GM19240 (cell line): ENCODE data around the gene PSMD14.
"Not testable (repeated sequence)": the region's sequence is repeated elsewhere in the genome, so short reads cannot be mapped to it uniquely, and the experiment has no call there.

Experiments used
- DNase-seq: peaks from one replicate; pipeline ENCODE4 v3.0.0; 2011; ENCODE audit warnings: low spot score; ENCODE audit not compliant: insufficient read length

The PSMD14 gene

DNA sequence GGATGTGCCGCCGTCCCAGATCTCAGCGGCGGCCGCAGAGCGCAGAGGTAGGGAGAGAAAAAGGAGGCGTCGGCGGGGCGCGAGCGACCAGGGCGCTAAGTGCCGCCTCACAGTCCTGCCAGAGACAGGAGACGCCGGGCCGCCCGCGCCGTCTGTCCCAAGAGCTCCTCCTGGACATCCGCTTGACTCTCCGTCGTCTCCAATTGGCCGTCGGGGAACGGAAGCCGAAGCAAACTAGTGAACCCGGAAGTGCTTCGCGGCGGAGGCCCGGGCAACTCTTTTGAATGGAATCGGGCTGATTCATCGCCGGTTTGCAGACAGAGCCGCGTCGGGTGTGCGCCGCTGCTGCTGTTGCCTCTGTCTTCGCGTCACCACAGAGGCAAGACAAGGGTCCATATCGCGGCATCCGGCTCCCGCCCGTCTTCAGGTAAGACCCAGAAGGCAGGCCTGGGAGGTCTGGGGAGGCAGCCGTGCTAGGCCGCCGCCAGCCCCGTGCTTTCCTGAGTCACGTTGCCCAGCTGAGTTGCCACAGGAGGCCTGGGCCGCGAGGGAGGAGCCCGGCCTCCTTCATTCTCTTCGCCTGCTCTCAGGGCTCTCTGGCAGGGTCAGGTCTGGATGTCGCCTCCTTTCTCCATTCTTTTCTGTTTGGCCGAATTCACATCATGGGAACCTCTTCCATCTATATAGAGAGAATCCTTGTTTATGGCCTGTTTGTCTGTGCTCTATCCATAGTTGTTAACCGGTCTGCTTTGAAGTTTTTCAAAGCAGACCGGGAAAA lies at the start of gene PSMD14:
TSS of gene PSMD14 (plus strand) at position 248 of the 778 bp plus-strand sequence. CDS start 10,401 bp downstream, outside the sequence.
- DNase-seq, result peak; percentile 52

DNA sequence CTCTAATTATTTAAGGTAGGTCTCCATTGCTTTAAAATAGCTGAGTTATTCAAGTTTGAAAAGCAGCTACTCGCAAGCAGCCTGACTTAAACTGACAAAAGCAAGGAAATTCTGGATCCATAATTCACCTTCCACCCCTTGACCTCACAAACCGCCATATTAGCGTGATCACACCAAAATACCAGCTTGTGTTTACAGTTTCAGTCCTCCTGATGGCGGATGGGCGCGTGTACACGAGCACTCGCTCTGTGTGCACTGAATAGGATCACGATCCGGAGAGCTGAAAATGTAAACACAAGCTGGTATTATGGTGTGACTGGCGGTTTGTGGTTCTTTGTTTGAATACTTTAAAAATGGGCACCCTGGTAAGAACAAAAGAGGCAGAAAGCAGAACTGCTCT lies 42.4 kb upstream of the PSMD14 start:
- DNase-seq, result no peak

DNA sequence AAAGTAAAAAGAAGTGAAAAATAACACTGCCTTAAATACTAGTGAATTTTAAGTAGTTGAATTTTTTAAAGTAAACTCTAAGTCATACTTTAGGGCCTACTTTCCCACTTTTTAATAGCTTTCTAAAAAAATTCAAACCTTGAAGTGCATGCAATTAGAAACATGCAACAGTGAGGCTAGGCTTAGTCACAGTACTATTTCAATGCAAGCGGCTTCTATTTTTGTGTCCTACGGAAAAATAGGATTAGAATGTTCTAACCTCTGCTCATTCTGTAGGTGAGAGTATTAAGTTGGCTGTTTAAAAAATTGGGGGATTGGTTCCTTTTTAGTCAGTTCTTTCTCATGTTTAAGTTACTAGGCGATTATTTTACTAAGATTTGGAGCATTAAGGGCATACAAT lies 39.1 kb upstream of the PSMD14 start:
- DNase-seq, result no peak

DNA sequence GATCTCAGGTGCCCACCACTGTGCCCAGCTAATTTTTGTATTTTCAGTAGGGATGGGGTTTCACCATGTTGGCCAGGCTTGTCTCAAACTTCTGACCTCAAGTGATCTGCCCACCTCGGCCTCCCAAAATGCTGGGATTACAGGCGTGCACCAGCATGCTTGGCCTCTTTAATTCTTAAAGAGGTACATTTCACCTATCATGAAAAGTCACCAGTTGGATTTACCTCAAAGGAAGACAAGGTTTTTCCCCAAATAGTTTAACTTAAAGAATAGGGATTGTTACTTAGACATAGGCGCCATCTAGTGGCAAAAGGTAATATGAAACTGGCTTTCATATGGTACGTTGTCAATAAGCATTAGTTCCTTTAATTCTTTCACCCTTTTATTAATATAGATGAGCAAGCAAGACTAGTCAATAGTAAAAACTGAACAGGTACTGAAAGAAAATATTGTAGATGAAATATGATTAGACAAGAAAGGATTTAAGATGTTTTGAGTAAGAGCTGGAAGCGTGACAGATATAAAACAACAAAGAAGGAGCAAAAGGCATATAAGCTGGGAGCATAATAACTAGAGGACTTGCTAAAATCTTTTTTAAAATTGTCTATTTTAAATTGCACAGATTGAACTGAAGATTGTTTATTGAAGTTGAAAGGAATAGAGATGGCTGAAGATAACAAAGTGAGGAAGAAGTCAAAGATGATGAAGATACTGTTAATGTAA lies 35.0 kb upstream of the PSMD14 start:
- DNase-seq, result peak; percentile 1

DNA sequence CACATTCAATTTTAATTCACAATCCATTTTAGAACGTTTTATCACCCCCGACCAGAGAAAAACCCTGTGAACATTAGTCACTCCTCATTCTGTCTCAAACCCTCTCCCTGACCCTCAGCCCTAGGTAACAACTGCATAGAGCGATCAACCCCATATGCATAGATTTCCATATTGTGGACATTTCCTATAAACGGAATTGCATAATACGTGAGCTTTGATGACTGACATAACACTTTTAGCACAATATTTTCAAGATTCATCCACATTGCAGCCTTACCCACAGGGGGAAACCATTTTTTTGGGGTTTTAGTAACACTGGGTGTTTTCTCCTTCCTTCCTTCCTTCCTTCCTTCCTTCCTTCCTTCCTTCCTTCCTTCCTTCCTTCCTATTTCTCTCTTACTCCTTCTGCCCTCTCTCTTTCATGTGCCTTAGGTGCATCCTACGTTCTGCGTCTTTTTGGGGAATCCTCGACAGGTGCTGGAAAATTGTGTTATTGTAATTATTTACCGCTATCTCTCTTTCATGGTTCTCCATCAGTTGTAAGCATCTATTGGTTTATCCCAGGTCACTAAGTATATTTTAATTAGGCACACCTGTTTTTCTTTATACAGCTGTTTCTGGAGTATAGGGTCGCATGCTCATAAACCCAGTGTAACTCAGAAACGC lies 29.5 kb upstream of the PSMD14 start:
- DNase-seq, result peak; percentile 22

DNA sequence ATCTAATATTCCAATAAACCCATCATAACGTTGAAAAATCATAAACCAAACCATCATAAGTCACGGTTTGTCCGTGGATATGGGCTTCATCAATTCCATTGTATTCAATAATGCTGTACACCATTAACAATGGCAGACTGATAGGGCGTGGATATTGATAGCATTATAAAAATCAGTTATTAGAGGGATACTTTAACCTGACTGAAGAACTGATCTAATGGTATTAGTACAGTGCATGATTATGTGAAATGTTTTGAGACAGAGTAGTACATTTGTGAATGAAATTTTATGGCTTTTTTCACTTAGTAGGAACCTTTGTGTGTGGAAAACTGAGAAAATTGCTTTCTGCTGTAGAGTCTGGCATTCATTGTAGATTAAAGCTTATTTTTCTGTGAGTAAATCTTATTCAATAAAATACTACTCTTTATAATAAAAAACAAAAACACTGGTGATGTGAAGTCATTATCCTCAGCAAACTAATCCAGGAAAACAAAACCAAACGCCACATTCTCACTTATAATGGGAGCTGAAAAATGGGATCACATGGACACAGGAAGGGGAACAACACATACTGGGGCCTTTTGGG lies 28.9 kb upstream of the PSMD14 start:
- DNase-seq, result not testable (repeated sequence)

DNA sequence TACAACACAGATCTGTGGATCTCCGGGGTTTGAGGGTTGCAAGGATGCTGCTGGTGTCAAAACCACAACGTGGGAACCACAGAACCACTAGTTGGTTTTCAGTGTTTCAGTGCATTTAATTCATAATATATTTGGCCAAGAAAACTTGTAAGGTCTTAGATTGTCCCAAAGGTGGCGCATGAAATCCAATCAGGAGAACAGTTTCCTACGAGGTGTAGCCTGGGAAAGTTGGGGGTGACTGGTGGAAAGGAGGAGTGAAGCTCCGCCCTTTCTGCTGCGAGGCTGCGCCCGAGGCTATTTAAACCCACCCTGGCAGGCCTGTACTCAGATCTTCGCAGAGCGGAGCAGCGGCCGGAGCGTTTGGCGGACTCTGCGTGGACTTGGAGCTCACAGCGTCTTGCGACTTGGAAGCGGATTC lies 27.3 kb upstream of the PSMD14 start:
- not testable (repeated sequence) for DNase-seq

DNA sequence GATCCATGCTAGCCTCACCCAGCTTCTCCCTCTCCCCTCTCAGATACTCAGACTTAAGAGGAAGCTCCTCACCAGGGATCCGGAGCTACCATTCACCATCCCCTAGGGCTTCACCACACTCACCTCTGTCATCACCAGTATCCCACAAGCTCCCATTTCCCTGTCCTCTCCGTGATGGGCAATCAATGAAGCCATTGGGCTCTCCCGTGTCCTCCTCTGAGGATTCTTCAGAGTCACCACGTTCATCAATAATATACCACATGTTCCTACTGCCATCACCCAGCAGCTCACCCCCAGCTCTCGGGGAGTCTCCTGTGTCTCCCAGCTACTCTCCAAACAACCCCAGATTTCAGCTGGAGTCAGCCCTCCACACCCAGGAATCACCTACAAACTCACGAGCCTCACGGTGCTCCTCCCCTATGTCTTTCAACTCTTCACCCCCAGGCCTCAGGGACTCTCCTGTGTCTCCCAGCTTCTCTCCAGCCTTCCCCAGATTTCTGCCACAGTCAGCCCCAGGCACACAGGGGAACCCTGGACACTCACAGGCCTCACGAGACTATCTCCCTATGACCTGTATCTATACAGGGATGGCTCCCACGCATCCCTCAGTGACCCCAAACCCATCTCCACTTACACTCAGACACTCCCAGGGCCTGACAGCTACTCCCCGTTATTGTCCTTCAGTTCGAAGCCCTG lies 26.5 kb upstream of the PSMD14 start:
- not testable (repeated sequence) for DNase-seq

DNA sequence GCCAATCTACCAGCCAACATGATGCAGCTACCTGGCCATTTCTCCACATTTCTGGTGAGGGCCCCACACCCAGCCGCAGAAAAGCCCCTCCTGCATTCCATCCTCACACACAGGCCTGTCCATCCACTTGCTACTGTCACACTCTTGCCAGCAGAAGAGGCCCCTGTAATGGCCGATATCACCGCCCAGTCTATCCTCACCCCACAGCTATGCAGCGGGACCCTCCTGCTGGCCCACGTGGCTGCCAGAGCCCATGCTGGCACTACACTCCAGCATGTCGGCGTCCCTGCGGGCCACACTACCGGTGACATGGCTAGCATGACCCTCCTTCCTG lies 25.9 kb upstream of the PSMD14 start:
- not testable (repeated sequence) for DNase-seq

DNA sequence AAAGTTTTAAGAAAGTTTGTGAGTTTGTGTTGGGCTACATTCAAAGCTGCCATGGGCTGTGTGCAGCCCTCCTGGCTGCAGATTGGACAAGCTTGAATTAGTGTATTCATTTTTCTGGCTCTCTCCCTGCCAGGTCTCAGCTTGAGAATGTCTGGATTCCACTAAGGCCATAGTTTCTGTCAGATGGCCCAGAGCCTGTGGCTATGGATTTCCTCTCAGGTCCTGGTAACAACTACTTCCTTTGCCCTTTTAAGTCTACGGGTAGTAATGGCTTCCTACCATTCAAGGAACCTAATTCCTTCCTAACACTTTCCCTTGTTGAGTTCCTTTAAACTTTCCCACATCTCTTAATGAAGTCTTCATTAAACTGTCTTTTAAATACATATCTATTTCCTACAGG lies 24.3 kb upstream of the PSMD14 start:
- no peak for DNase-seq

DNA sequence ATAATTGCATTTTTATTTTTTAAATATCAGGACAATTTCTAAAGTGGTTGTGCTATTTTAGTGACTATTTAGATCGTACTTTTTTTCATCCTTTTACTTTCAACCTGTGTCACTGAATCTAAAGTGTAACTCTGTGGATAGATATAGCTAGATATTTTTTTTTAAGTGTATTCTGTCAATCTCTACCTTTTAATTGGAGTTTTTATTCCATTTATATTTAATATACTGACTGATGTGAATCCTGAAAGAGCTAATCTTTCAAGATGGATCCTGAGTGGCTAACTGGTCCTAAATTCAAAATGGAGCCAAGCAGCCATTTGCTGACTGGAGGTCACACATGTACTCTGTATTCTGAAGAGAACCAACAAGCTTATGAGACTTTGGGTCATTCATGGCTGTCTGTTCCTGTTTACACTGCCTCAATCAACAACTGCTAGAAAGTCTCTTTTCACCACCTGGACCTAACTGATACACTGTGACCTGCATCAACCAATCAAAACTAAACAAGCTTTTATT lies 4.6 kb upstream of the PSMD14 start:
- no peak for DNase-seq

DNA sequence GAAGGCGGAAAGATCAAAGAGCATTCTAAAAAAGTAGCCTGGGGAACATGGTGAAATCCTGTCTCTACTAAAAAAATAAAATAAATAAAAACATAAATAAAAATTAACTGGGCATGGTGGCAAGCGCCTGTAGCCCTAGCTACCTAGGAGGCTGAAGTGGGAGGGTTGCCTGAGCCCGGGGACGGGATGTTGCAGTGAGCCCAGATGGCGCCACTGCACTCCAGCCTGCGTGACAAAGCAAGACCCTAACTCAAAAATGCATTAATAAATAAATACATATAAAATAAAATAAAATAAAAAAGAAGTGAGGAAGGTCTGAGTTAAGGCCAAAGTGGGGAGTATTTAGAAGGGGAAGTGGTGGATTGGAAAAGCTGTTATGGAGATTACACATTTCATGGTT lies 1.3 kb upstream of the PSMD14 start:
- no peak for DNase-seq

DNA sequence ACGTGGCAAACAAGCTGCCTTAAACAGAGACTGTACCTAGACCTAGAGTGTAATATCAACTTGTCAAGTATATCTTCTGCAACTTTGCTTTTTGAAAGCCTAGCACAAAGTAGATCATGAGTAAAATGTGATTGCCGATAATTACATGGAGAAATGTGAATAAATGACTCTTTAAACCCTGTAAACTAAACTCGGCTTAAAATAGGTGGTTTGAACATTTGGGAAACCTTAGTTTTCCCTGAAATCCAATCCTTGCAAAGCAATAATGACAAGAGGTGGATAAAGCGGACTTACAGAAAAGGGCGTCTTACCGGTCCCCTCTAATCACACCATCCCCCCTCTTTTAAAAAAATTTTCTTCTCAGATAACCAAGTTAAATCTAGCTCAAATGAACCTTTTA lies 549 bp upstream of the PSMD14 start:
- no peak for DNase-seq

DNA sequence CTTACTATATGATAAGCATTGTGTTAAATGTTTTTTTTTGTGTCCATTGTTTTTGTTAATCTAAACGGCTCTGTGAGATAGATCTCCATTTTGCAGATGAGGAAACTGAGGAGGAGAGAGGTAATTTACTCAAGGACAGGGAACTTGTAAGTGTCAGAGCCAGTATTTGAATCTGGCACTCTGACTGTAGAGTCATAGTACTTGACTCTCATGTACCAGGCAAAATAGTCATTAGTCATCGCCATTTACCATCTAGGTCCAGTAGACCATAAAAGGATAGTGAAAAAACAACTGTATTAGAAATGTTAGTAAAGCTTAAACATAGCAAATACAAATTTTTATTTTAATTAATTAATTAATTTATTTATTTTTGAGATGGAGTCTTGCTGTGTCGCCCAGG lies 4.8 kb downstream of the PSMD14 start:
- DNase-seq, result no peak

DNA sequence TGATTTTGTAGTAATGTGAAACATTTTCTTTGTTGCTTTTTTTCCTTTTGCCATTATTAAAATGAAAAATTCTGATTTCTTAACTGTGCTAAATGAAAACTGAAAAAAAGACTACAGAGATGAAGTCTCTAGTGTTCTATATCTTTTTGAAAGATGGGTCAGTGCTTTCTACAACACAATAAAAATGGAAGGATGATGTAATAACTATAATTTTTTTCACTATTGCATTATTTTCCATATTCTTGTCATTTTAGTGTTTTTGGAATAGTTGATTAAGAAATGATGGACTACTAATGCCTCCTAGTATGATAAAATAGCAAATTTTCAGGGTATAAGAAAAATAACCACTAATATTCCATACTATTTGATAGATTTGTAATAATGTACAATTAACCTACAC lies 7.2 kb downstream of the PSMD14 start:
- DNase-seq, result no peak

DNA sequence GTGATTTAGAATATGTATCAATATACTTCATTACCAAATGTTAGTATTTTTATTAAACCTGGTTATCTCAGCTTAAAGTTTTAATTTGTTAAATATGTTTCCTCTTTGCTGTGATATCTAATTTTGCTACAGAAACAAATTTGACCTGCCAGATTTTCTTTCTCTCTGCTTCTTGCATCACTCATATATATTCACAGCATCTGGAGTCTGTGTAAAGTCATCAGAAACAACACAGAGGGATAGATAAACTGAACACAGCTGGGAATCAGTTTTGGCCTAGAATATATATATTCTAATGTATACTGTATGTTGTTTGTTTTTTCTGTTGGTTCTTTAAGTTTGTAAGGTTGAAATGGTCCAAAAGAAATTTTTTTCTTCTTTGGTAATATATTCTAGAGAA lies 8.5 kb downstream of the PSMD14 start:
- no peak for DNase-seq

DNA sequence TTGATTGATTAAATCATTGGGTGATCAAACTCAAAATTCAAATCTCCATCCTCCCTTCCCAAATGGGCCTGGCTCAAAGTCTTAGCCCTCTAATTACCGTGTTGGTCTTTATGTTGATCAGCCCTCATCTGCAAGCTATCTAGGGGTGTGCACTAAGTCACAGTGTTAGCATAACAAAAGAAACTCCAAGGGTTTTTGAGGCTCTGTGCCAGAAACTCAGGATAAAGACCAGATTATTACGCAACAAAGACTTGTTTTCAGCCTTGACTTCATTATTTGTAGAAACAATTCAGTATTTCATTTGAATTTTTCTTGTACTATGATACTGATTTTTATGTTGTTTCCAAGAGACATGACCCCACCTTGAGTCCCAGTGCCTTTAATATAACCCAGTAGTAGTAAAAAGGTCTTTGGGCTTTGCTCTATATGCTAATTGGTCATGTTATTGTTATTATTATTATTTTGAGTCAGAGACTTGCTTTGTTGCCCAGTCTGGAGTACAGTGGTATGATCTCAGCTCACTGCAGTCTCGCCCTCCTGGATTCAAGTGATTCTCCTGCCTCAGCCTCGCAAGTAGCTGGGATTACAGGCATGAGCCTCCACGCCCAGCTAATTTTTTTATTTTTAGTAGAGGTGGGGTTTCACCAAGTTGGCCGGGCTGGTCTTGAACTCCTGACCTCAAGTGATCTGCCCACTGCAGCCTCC lies 13.9 kb downstream of the PSMD14 start:
- DNase-seq, result no peak

DNA sequence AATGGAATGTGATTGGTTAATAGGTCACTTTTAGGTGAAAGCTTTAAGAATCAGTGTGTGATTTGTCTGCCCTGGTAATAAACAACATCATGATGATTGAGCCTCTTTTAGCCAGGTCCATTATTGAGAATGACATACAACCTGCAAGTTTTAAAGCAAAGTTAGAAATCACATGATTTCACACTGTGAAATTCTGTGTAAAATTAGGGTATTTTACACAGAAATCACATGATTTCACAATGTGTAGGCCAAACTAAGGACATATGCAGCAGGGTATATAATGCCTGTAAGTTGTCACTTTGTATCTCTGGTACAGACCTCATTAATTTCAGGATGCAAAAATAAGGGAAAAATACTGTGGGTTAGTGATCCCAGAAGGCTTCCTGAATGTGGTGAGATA lies 16.7 kb downstream of the PSMD14 start:
- no peak for DNase-seq

DNA sequence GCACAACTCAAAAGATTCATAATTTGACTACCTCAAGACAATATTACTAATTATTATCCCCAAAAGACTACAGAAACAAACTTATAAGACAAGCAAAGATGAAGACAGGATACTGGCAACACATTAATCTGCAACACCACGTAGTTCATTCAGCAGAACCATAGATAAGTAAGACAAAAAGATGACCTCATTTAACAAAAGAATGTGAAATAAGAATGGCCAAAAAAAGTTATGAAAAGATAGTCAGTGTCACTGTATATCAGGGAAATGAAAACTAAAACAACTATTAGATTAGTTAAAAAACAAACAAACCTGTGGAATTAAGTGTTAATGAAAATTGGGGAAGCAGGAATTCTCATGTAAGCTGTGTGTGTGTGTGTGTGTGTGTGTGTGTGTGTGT lies 19.4 kb downstream of the PSMD14 start:
- no peak for DNase-seq

DNA sequence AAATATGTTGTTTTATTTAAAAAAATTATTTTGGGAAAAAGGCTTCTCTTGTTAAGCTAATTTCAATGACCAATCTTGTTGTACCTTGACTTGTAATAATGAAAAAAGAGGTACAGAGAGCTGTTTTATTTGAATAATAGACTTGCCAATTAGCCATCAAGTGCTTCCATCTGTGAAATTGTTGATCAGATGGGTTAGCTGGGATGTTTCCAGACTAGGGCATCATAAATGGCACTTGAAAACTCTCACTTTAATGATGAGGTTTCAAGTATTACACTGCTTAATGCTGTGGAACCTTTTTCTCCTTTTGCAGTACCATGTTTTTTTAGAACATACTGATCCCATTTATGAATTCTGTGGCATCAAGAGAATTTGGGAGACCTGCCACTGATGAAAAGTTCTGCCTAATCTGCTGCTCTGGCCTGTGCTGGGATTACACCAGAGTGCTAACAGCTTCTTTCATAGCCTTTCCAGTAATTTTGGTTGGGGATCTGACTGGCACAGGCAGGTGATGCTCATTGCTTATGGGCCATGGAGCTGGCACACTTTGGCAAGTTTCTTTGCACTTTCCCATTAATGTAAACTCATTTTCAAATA lies 24.2 kb downstream of the PSMD14 start:
- no peak for DNase-seq
